HEK293T (cell line): ENCODE measurements around the gene MAPK1.
"Not testable (repeated sequence)": the region's sequence is repeated elsewhere in the genome, so short reads cannot be mapped to it uniquely, and the experiment has no call there.

Source experiments
- CTCF ChIA-PET: fragments of 350-600 bp; formaldehyde crosslinking; extraction: SDS; loops from one replicate; lab custom pipeline; 2021; ENCODE audit warnings: antibody characterized with exemption, inconsistent platforms; lab: Yijun Ruan, JAX
- POLR2A ChIA-PET: fragments of 350-600 bp; formaldehyde crosslinking; extraction: SDS; loops from one replicate; lab custom pipeline; 2020; ENCODE audit warnings: antibody characterized with exemption, inconsistent platforms; lab: Yijun Ruan, JAX
- DNase-seq: peaks from one replicate; pipeline ENCODE4 v3.0.0; 2012; ENCODE audit warnings: mixed read lengths; ENCODE audit errors: extremely low spot score
- ARNT ChIP-seq: fragments of 450-650 bp; IDR thresholded peaks from 2 replicates; pipeline ENCODE4 v1.6.1; 2017; ENCODE audit warnings: mild to moderate bottlenecking
- BHLHE40 ChIP-seq: fragments of 450-650 bp; IDR thresholded peaks from 2 replicates; pipeline ENCODE4 v1.6.1; 2016; ENCODE audit warnings: mild to moderate bottlenecking, moderate library complexity, borderline replicate concordance
- CTBP1 ChIP-seq: fragments of 450-650 bp; IDR thresholded peaks from 2 replicates; pipeline ENCODE4 v1.6.1; 2016; ENCODE audit warnings: borderline replicate concordance
- ELF4 ChIP-seq: fragments of 450-650 bp; IDR thresholded peaks from 2 replicates; pipeline ENCODE4 v1.6.1; 2017; ENCODE audit warnings: antibody characterized with exemption
- FOXA1 ChIP-seq: fragments of 450-650 bp; IDR thresholded peaks from 2 replicates; pipeline ENCODE4 v1.6.1; 2016; ENCODE audit warnings: mild to moderate bottlenecking
- FOXK2 ChIP-seq: fragments of 450-650 bp; IDR thresholded peaks from 2 replicates; pipeline ENCODE4 v1.6.1; 2016; ENCODE audit warnings: mild to moderate bottlenecking
- FOXM1 ChIP-seq: fragments of 450-650 bp; IDR thresholded peaks from 2 replicates; pipeline ENCODE4 v1.6.1; 2017; ENCODE audit warnings: mild to moderate bottlenecking, borderline replicate concordance
- HDGF ChIP-seq: fragments of 450-650 bp; IDR thresholded peaks from 2 replicates; pipeline ENCODE4 v1.6.1; 2017; ENCODE audit warnings: antibody characterized with exemption, borderline replicate concordance
- L3MBTL2 ChIP-seq: fragments of 450-650 bp; conservative IDR thresholded peaks from 2 replicates; pipeline ENCODE4 v1.6.1; 2016; ENCODE audit warnings: mild to moderate bottlenecking
- LEF1 ChIP-seq: fragments of 450-650 bp; IDR thresholded peaks from 2 replicates; pipeline ENCODE4 v1.6.1; 2017; ENCODE audit warnings: mild to moderate bottlenecking, borderline replicate concordance
- NFRKB ChIP-seq: fragments of 450-650 bp; IDR thresholded peaks from 2 replicates; pipeline ENCODE4 v1.6.1; 2016; ENCODE audit warnings: mild to moderate bottlenecking, moderate library complexity
- SP1 ChIP-seq: fragments of 450-650 bp; IDR thresholded peaks from 2 replicates; pipeline ENCODE4 v1.6.1; 2017
- SUZ12 ChIP-seq: fragments of 450-650 bp; IDR thresholded peaks from 2 replicates; pipeline ENCODE4 v1.6.1; 2016; ENCODE audit warnings: mild to moderate bottlenecking
- TARDBP ChIP-seq: fragments of 450-650 bp; IDR thresholded peaks from 2 replicates; pipeline ENCODE4 v1.6.1; 2016
- ZNF384 ChIP-seq: fragments of 450-650 bp; IDR thresholded peaks from 2 replicates; pipeline ENCODE4 v1.6.1; 2016
- TF ChIP-seq, protein P1 (sequence below): fragments of 450-650 bp; IDR thresholded peaks from 2 replicates; pipeline ENCODE4 v1.6.1; 2016

MAPK1 gene

GRCh38 chr22:21791635-21792625 lies 75.5 kb downstream of the MAPK1 start:
- no peak for TF ChIP-seq SUZ12
- TF ChIP-seq FOXA1 = no peak
- TF ChIP-seq CTBP1 = no peak
- TF ChIP-seq, protein P1, sequence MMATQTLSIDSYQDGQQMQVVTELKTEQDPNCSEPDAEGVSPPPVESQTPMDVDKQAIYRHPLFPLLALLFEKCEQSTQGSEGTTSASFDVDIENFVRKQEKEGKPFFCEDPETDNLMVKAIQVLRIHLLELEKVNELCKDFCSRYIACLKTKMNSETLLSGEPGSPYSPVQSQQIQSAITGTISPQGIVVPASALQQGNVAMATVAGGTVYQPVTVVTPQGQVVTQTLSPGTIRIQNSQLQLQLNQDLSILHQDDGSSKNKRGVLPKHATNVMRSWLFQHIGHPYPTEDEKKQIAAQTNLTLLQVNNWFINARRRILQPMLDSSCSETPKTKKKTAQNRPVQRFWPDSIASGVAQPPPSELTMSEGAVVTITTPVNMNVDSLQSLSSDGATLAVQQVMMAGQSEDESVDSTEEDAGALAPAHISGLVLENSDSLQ = no peak
- no peak for TF ChIP-seq ZNF384
- TF ChIP-seq HDGF = no peak
- no peak for TF ChIP-seq ARNT
- no peak for TF ChIP-seq L3MBTL2
- no peak for TF ChIP-seq ELF4
- TF ChIP-seq TARDBP = no peak
- TF ChIP-seq LEF1 = no peak
- TF ChIP-seq FOXM1 = no peak
- no peak for TF ChIP-seq FOXK2
- no peak for TF ChIP-seq NFRKB
- ChIA-PET POLR2A (no interaction called here), CTCF (no interaction called here)
- no peak for DNase-seq

- POLR2A ChIA-PET, CTCF ChIA-PET, DNase-seq: not testable (repeated sequence)
Measured at GRCh38 chr22:21790849-21791610, 76.4 kb downstream of the MAPK1 start.

GRCh38 chr22:21790359-21790758 lies 77.1 kb downstream of the MAPK1 start:
- no peak for TF ChIP-seq SP1
- TF ChIP-seq ZNF384 = no peak
- no peak for TF ChIP-seq BHLHE40
- CTCF ChIA-PET = interaction anchor here (0.8 kb wide), 1 partner anchor 148 kb away, joined by 4 read pairs; no protein-coding TSS in a partner anchor
- POLR2A ChIA-PET = no interaction called here
- DNase-seq = no peak

DNA sequence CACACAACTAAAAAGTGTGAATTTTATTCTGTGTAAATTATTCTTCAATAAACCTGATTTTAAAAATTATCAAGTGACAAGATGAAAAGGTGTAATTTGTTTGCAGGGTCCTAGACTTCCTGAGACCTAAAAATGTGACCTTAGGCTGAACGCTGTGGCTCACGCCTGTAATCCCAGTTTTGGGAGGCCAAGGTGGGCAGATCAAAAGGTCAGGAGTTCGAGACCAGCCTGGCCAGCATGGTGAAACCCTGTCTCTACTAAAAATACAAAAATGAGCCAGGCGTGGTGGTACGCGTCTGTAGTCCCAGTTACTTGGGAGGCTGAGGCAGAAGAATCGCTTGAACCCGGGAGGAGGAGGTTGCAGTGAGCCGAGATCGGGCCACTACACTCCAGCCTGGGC lies 79.9 kb downstream of the MAPK1 start:
- DNase-seq, POLR2A ChIA-PET, CTCF ChIA-PET: not testable (repeated sequence)

DNA sequence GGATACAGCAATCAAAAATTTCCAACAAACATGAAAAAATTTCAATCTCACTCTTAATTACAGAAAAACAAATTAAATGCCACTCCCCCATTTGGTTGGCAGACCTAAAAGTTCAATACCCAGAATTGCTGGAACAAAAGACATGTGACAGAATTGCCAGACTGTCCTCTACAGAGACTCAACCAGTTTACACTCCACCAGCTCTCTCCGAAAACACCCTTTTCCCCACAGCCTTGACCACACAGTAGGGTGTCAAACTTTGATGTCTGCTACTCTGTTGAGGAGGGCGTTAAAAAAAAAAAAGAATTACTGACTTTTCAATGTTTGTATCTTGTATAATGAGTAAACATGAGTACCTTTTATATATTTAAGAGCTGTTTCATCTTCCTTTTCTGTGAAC lies 87.2 kb downstream of the MAPK1 start:
- ChIA-PET POLR2A (no interaction called here), CTCF (interaction anchor here (0.6 kb wide), 1 partner anchor 79 kb away, joined by 4 read pairs; no protein-coding TSS in a partner anchor)
- no peak for DNase-seq
- TF ChIP-seq LEF1 (no peak), L3MBTL2 (no peak)

GRCh38 chr22:21779444-21779843 lies 88.0 kb downstream of the MAPK1 start:
- TF ChIP-seq L3MBTL2 (no peak), SP1 (no peak), ARNT (no peak), NFRKB (no peak), FOXK2 (no peak), FOXM1 (no peak), SUZ12 (no peak), ELF4 (no peak), TARDBP (no peak), CTBP1 (no peak), FOXA1 (no peak), HDGF (no peak), BHLHE40 (no peak), LEF1 (no peak), ZNF384 (no peak)
- TF ChIP-seq, protein P1 = no peak
- POLR2A ChIA-PET = no interaction called here
- CTCF ChIA-PET = no interaction called here
- no peak for DNase-seq

- POLR2A ChIA-PET = no interaction called here
- DNase-seq = no peak
- CTCF ChIA-PET = no interaction called here
- no peak for TF ChIP-seq SP1
- no peak for TF ChIP-seq TARDBP
- TF ChIP-seq FOXA1 = no peak
- no peak for TF ChIP-seq FOXM1
- no peak for TF ChIP-seq ELF4
Measured at GRCh38 chr22:21778705-21779363, 88.6 kb downstream of the MAPK1 start.
